ENCODE data around the gene SP140L. TPM values are rescaled to one million over a fixed set of nuclear protein-coding genes. Genes with fewer than 3 reads are reported as not detected.
"Not testable (repeated sequence)": the region's sequence is repeated elsewhere in the genome, so short reads cannot be mapped to it uniquely, and the experiment has no call there.

The SP140L gene
- total RNA-seq, 2 donors from 2014 or later = 6.7 to 9.9 TPM

GRCh38 chr2:230382108-230382507, 55.1 kb downstream of the SP140L start:
- 100% methylated on average over 2 of the region's 2 CpGs; no CpG with 5 or more reads in 1 of the 2 donors for WGBS, 2 donors

GRCh38 chr2:230383453-230383852, 56.5 kb downstream of the SP140L start:
- Histone ChIP-seq H3K36me3 (replicated peaks in 1 of 2; ENCODE audit: insufficient read depth in 1 of 2, low read depth in 2 of 2) (no peaks in the 10 kb centered on the region), H3K4me3 (no peak overlapping the region), H3K27ac (no peak overlapping the region), H3K27me3 (no peaks in the 10 kb centered on the region), H3K4me1 (no peaks in the 10 kb centered on the region), H3K9me3 (no peaks in the 10 kb centered on the region)
- ATAC-seq = no peak
- TF ChIP-seq POLR2A (IDR thresholded peaks at IDR 0.05) (no peak), CTCF (IDR thresholded peaks at IDR 0.05) (no peak)
- no peak for DNase-seq
- intact Hi-C loops (cut with DNase I) = no loop called here
- WGBS, 2 donors = 77% methylated on average over 5 of the region's 5 CpGs

More at GRCh38 chr2:230382108-230382507, 55.1 kb downstream of the SP140L start:
- no peaks in the 10 kb centered on the region for H3K9me3 ChIP-seq
- intact Hi-C loops (cut with DNase I) = no loop called here
- TF ChIP-seq CTCF (IDR thresholded peaks at IDR 0.05) = no peak
- no peak for TF ChIP-seq POLR2A (IDR thresholded peaks at IDR 0.05)
- no peak overlapping the region for H3K27ac ChIP-seq
- no peak for DNase-seq
- no peaks in the 10 kb centered on the region for H3K27me3 ChIP-seq
- ATAC-seq = no peak
- H3K4me3 ChIP-seq = no peak overlapping the region
- no peaks in the 10 kb centered on the region for H3K4me1 ChIP-seq
- no peaks in the 10 kb centered on the region for H3K36me3 ChIP-seq (replicated peaks in 1 of 2; ENCODE audit: insufficient read depth in 1 of 2, low read depth in 2 of 2)

- Histone ChIP-seq H3K9me3 (no peaks in the 10 kb centered on the region), H3K36me3 (replicated peaks in 1 of 2; ENCODE audit: insufficient read depth in 1 of 2, low read depth in 2 of 2) (no peaks in the 10 kb centered on the region), H3K4me3 (no peak overlapping the region), H3K27ac (no peak overlapping the region), H3K27me3 (no peaks in the 10 kb centered on the region), H3K4me1 (no peaks in the 10 kb centered on the region)
- DNase-seq = no peak
- no peak for ATAC-seq
- 83 to 87% methylated on average over 6 of the region's 6 CpGs for WGBS, 2 donors
- TF ChIP-seq POLR2A (IDR thresholded peaks at IDR 0.05) (no peak), CTCF (IDR thresholded peaks at IDR 0.05) (no peak)
- intact Hi-C loops (cut with DNase I) = no loop called here
These were observed 58.0 kb downstream of the SP140L start for GRCh38 chr2:230384986-230385385.

- intact Hi-C loops (cut with DNase I) = no loop called here
- H3K36me3 ChIP-seq (replicated peaks in 1 of 2; ENCODE audit: insufficient read depth in 1 of 2, low read depth in 2 of 2) = peaks cover 0 to 4% of the 10 kb centered on the region in 2 donors
- no peak for DNase-seq
These were observed 67.3 kb downstream of the SP140L start for GRCh38 chr2:230394301-230394700.

GRCh38 chr2:230398698-230399097, 71.7 kb downstream of the SP140L start:
- DNase-seq; H3K4me1 ChIP-seq; intact Hi-C loops (cut with DNase I); H3K4me3 ChIP-seq; H3K27me3 ChIP-seq; H3K9me3 ChIP-seq; H3K36me3 ChIP-seq (replicated peaks in 1 of 2; ENCODE audit: insufficient read depth in 1 of 2, low read depth in 2 of 2); ATAC-seq; H3K27ac ChIP-seq: not testable (repeated sequence)
- 91 to 96% methylated on average over 6 of the region's 6 CpGs for WGBS, 2 donors

More at GRCh38 chr2:230394301-230394700, 67.3 kb downstream of the SP140L start:
- no peaks in the 10 kb centered on the region for H3K27me3 ChIP-seq
- ATAC-seq = no peak
- H3K9me3 ChIP-seq = no peaks in the 10 kb centered on the region
- H3K4me3 ChIP-seq = no peak overlapping the region
- WGBS, 2 donors = 66 to 72% methylated on average over 2 of the region's 2 CpGs
- H3K27ac ChIP-seq = no peak overlapping the region
- TF ChIP-seq POLR2A (IDR thresholded peaks at IDR 0.05) = no peak
- TF ChIP-seq CTCF (IDR thresholded peaks at IDR 0.05) = no peak
- no peaks in the 10 kb centered on the region for H3K4me1 ChIP-seq
